Measurements from ENCODE around the gene CYLC1. TPM values are rescaled to one million over a fixed set of nuclear protein-coding genes. Genes with fewer than 3 reads are reported as not detected.

Gene CYLC1
- total RNA-seq, 1 donor from 2014 or later: not detected

DNA sequence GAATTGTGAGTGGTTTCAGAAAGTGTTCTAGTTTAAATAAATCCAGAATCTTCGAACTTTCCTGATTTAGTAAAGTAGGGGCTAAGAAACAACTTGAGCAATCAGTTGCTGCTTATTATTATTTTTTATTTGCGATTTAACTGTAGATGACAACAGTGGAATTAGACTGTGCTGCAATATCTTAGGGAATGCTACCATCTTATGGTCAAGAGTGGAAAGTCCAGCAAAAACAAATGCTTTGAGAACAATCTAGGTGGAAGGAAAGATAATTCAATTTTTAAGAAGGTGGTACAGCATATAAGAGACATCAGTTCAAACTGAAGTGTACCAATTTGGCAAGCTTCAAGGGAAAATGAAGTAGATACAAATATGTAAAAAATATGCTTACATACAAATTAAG is 73.3 kb downstream of the CYLC1 start:
- Histone ChIP-seq H3K4me3 (no peak overlapping the region), H3K4me2 (no peak overlapping the region), H3K4me1 (no peaks in the 10 kb centered on the region), H3K79me2 (ENCODE audit: low read depth) (no peaks in the 10 kb centered on the region), H3K9ac (no peak overlapping the region), H3K36me3 (no peaks in the 10 kb centered on the region), H3K27ac (no peak overlapping the region), H4K20me1 (ENCODE audit: low read depth) (no peaks in the 10 kb centered on the region), H2AFZ (replicated peaks) (no peak overlapping the region), H3K9me3 (ENCODE audit: low read depth) (peaks cover 3% of the 10 kb centered on the region), H3K27me3 (no peaks in the 10 kb centered on the region), H3F3A (ENCODE audit: low read depth) (no peaks in the 10 kb centered on the region)
- H3K27ac Mint-ChIP-seq: no peak overlapping the region
- TF ChIP-seq EZH2phosphoT487 (IDR thresholded peaks at IDR 0.05) (no peak), EZH2 (IDR thresholded peaks at IDR 0.05) (no peak), CTCF (IDR thresholded peaks at IDR 0.05) (peak; percentile 42)
- H3K36me3 Mint-ChIP-seq: no peaks in the 10 kb centered on the region
- no peak overlapping the region for H3K4me3 Mint-ChIP-seq
- no peaks in the 10 kb centered on the region for H3K9me3 Mint-ChIP-seq
- H3K4me1 Mint-ChIP-seq: no peaks in the 10 kb centered on the region
- no peak for DNase-seq (ENCODE audit: low spot score)
- no peaks in the 10 kb centered on the region for H3K27me3 Mint-ChIP-seq (ENCODE audit: insufficient read depth, low read depth)

Data from neural progenitor cell (in vitro differentiated cells).